GM23338 (cell line): Measurements from ENCODE around the gene PGAM5.

Source experiments
- CREB1 ChIP-seq: fragments of 250-450 bp; sonication (Bioruptor Pico); IDR thresholded peaks from 2 replicates; pipeline ENCODE4 v1.5.0; 2020; ENCODE audit warnings: low read depth, mild to moderate bottlenecking, moderate library complexity
- CTCF ChIP-seq, 2 experiments: fragments of 200-600 bp in 1 of 2; sonication (generic) in 1 of 2; conservative IDR thresholded peaks; 2 replicates each; pipeline versions ENCODE4 v1.5.1 to v1.6.1; 2016 to 2017; ENCODE audit warnings: antibody characterized with exemption in 2 of 2, low read depth in 2 of 2, mild to moderate bottlenecking in 2 of 2, moderate library complexity in 1 of 2
- EZH2 ChIP-seq: fragments of 200-600 bp; sonication (generic); IDR thresholded peaks from one replicate; pipeline ENCODE4 v1.8.0; 2017; ENCODE audit warnings: antibody characterized with exemption, mild to moderate bottlenecking, low read depth; ENCODE audit not compliant: unreplicated experiment
- EZH2phosphoT487 ChIP-seq: fragments of 200-600 bp; sonication (generic); IDR thresholded peaks from one replicate; pipeline ENCODE4 v1.8.1; 2018; ENCODE audit warnings: antibody characterized with exemption; ENCODE audit not compliant: unreplicated experiment
- POLR2AphosphoS5 ChIP-seq: IDR thresholded peaks from 2 replicates; pipeline ENCODE4 v1.6.1; 2016; ENCODE audit warnings: antibody characterized with exemption, low read depth
- ZNF114 ChIP-seq: fragments of 250-450 bp; sonication (Bioruptor Pico); IDR thresholded peaks from 2 replicates; pipeline ENCODE4 v1.5.0; 2020; ENCODE audit warnings: mild to moderate bottlenecking, moderate library complexity
- TF ChIP-seq, protein P1 (sequence below): IDR thresholded peaks from one replicate; pipeline ENCODE4 v1.6.1; 2018; ENCODE audit warnings: antibody characterized with exemption; ENCODE audit not compliant: unreplicated experiment

DNA sequence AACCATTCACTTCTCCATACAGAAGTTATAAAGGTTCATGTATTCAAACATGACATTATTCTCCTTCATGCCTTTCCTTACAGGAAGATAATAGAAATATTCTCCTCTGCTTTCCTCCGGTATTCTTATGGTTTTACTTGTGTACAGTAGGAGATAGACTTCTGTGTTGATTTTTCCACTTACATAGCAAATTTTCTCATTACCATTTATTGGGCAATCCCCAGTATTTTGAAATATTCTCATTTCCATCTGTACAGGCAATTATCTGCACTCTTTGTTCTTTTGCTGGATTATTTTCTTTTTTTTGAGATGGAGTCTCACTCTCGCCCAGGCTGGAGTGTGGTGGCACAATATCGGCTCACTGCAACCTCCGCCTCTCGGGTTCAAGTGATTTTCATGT lies 12.3 kb upstream of the PGAM5 start:
- TF ChIP-seq CTCF (conservative IDR thresholded peaks at IDR 0.05; ENCODE audit: low read depth in 2 of 2) = no peak
- no peak for TF ChIP-seq POLR2AphosphoS5
- TF ChIP-seq EZH2 = no peak
- no peak for TF ChIP-seq ZNF114 (CRISPR knock-in tag)
- TF ChIP-seq, protein P1, sequence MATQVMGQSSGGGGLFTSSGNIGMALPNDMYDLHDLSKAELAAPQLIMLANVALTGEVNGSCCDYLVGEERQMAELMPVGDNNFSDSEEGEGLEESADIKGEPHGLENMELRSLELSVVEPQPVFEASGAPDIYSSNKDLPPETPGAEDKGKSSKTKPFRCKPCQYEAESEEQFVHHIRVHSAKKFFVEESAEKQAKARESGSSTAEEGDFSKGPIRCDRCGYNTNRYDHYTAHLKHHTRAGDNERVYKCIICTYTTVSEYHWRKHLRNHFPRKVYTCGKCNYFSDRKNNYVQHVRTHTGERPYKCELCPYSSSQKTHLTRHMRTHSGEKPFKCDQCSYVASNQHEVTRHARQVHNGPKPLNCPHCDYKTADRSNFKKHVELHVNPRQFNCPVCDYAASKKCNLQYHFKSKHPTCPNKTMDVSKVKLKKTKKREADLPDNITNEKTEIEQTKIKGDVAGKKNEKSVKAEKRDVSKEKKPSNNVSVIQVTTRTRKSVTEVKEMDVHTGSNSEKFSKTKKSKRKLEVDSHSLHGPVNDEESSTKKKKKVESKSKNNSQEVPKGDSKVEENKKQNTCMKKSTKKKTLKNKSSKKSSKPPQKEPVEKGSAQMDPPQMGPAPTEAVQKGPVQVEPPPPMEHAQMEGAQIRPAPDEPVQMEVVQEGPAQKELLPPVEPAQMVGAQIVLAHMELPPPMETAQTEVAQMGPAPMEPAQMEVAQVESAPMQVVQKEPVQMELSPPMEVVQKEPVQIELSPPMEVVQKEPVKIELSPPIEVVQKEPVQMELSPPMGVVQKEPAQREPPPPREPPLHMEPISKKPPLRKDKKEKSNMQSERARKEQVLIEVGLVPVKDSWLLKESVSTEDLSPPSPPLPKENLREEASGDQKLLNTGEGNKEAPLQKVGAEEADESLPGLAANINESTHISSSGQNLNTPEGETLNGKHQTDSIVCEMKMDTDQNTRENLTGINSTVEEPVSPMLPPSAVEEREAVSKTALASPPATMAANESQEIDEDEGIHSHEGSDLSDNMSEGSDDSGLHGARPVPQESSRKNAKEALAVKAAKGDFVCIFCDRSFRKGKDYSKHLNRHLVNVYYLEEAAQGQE = no peak
- TF ChIP-seq EZH2phosphoT487 = no peak
- TF ChIP-seq CREB1 (CRISPR knock-in tag) = no peak
